ENCODE results near the gene TOR1B. TPM values are rescaled to one million over a fixed set of nuclear protein-coding genes. Genes with fewer than 3 reads are reported as not detected.
"Not testable (repeated sequence)": the region's sequence is repeated elsewhere in the genome, so short reads cannot be mapped to it uniquely, and the experiment has no call there.

Gene TOR1B
- total RNA-seq, 2 donors from 2014 or later = 19.9 to 32.0 TPM

- no peaks in the 10 kb centered on the region for H3K36me3 Mint-ChIP-seq (ENCODE audit: insufficient read depth in 2 of 2)
- H3K27me3 Mint-ChIP-seq (ENCODE audit: low read depth) = no peaks in the 10 kb centered on the region
- H3K27ac Mint-ChIP-seq = no peak overlapping the region
- no peaks in the 10 kb centered on the region for H3K4me1 Mint-ChIP-seq (ENCODE audit: low read depth)
- H3K9me3 Mint-ChIP-seq = no peaks in the 10 kb centered on the region
- ATAC-seq (replicated peaks in 1 of 2) = no peak
- DNase-seq = no peak
- H3K4me3 Mint-ChIP-seq = no peak overlapping the region
These were observed 37.1 kb upstream of the TOR1B start for GRCh38 chr9:129765764-129766317.

GRCh38 chr9:129768486-129768885 is 34.5 kb upstream of the TOR1B start:
- Mint-ChIP-seq H3K4me3 (no peak overlapping the region), H3K4me1 (ENCODE audit: low read depth) (no peaks in the 10 kb centered on the region), H3K36me3 (ENCODE audit: insufficient read depth in 2 of 2) (no peaks in the 10 kb centered on the region), H3K27ac (no peak overlapping the region), H3K27me3 (ENCODE audit: low read depth) (no peaks in the 10 kb centered on the region), H3K9me3 (no peaks in the 10 kb centered on the region)
- no peak for DNase-seq
- no peak for ATAC-seq (replicated peaks in 1 of 2)

GRCh38 chr9:129769669-129770068 is 33.3 kb upstream of the TOR1B start:
- ATAC-seq (replicated peaks in 1 of 2) (no peak), DNase-seq (no peak)
- no peak overlapping the region for H3K27ac Mint-ChIP-seq
- H3K27me3 Mint-ChIP-seq (ENCODE audit: low read depth) = no peaks in the 10 kb centered on the region
- H3K4me3 Mint-ChIP-seq = no peak overlapping the region
- no peaks in the 10 kb centered on the region for H3K4me1 Mint-ChIP-seq (ENCODE audit: low read depth)
- no peaks in the 10 kb centered on the region for H3K9me3 Mint-ChIP-seq
- H3K36me3 Mint-ChIP-seq (ENCODE audit: insufficient read depth in 2 of 2) = no peaks in the 10 kb centered on the region

GRCh38 chr9:129770741-129771140 is 32.2 kb upstream of the TOR1B start:
- DNase-seq (no peak), ATAC-seq (replicated peaks in 1 of 2) (no peak)
- Mint-ChIP-seq H3K4me3 (no peak overlapping the region), H3K4me1 (ENCODE audit: low read depth) (no peaks in the 10 kb centered on the region), H3K36me3 (ENCODE audit: insufficient read depth in 2 of 2) (no peaks in the 10 kb centered on the region), H3K9me3 (no peaks in the 10 kb centered on the region), H3K27me3 (ENCODE audit: low read depth) (no peaks in the 10 kb centered on the region), H3K27ac (no peak overlapping the region)

GRCh38 chr9:129773262-129774048 is 29.5 kb upstream of the TOR1B start:
- Mint-ChIP-seq H3K4me1 (ENCODE audit: low read depth) (peaks cover 20% of the 10 kb centered on the region), H3K36me3 (ENCODE audit: insufficient read depth in 2 of 2) (no peaks in the 10 kb centered on the region), H3K27ac (no peak overlapping the region), H3K27me3 (ENCODE audit: low read depth) (peaks cover 14% of the 10 kb centered on the region), H3K9me3 (no peaks in the 10 kb centered on the region), H3K4me3 (no peak overlapping the region)
- ATAC-seq (replicated peaks in 1 of 2) (no peak), DNase-seq (no peak)

- Mint-ChIP-seq H3K27me3 (ENCODE audit: low read depth) (peaks cover 22% of the 10 kb centered on the region), H3K27ac (no peak overlapping the region), H3K36me3 (ENCODE audit: insufficient read depth in 2 of 2) (no peaks in the 10 kb centered on the region), H3K4me1 (ENCODE audit: low read depth) (peaks cover 20% of the 10 kb centered on the region), H3K4me3 (no peak overlapping the region), H3K9me3 (no peaks in the 10 kb centered on the region)
- ATAC-seq (replicated peaks in 1 of 2) = no peak
- no peak for DNase-seq
These were observed 28.1 kb upstream of the TOR1B start for GRCh38 chr9:129774791-129775447.

GRCh38 chr9:129775448-129775798 is 27.6 kb upstream of the TOR1B start:
- Mint-ChIP-seq H3K4me1 (ENCODE audit: low read depth) (peaks cover 20% of the 10 kb centered on the region), H3K9me3 (no peaks in the 10 kb centered on the region), H3K27ac (no peak overlapping the region), H3K36me3 (ENCODE audit: insufficient read depth in 2 of 2) (no peaks in the 10 kb centered on the region), H3K4me3 (no peak overlapping the region), H3K27me3 (ENCODE audit: low read depth) (peaks cover 22% of the 10 kb centered on the region)
- DNase-seq (no peak), ATAC-seq (replicated peaks in 1 of 2) (no peak)

GRCh38 chr9:129776096-129776495 is 26.9 kb upstream of the TOR1B start:
- not testable (repeated sequence) for H3K36me3 Mint-ChIP-seq (ENCODE audit: insufficient read depth in 2 of 2); H3K4me3 Mint-ChIP-seq; H3K9me3 Mint-ChIP-seq; H3K27ac Mint-ChIP-seq; DNase-seq; ATAC-seq (replicated peaks in 1 of 2)
- Mint-ChIP-seq H3K27me3 (ENCODE audit: low read depth) (peaks cover 22% of the 10 kb centered on the region), H3K4me1 (ENCODE audit: low read depth) (peaks cover 20% of the 10 kb centered on the region)

- DNase-seq = no peak
- no peak for ATAC-seq (replicated peaks in 1 of 2)
- H3K27ac Mint-ChIP-seq = no peak overlapping the region
- peaks cover 22% of the 10 kb centered on the region for H3K27me3 Mint-ChIP-seq (ENCODE audit: low read depth)
- no peaks in the 10 kb centered on the region for H3K36me3 Mint-ChIP-seq (ENCODE audit: insufficient read depth in 2 of 2)
- H3K4me1 Mint-ChIP-seq (ENCODE audit: low read depth) = peaks cover 20% of the 10 kb centered on the region
- H3K9me3 Mint-ChIP-seq = no peaks in the 10 kb centered on the region
- H3K4me3 Mint-ChIP-seq = no peak overlapping the region
These were observed 26.4 kb upstream of the TOR1B start for GRCh38 chr9:129776566-129776937.

- peak overlapping the region; percentile 67 to 81 for H3K4me3 Mint-ChIP-seq
These were observed 25.8 kb upstream of the TOR1B start for GRCh38 chr9:129776938-129777768.

GRCh38 chr9:129777769-129778130 is 25.2 kb upstream of the TOR1B start:
- Mint-ChIP-seq H3K36me3 (ENCODE audit: insufficient read depth in 2 of 2) (no peaks in the 10 kb centered on the region), H3K9me3 (no peaks in the 10 kb centered on the region), H3K27me3 (ENCODE audit: low read depth) (peaks cover 22% of the 10 kb centered on the region), H3K27ac (no peak overlapping the region), H3K4me3 (peak overlapping the region; percentile 67 to 81), H3K4me1 (ENCODE audit: low read depth) (peaks cover 20% of the 10 kb centered on the region)
- ATAC-seq (replicated peaks in 1 of 2) (peak in 1 of 2 donors; percentile 10), DNase-seq (no peak)

More at GRCh38 chr9:129776938-129777768, 25.8 kb upstream of the TOR1B start:
- Mint-ChIP-seq H3K36me3 (ENCODE audit: insufficient read depth in 2 of 2) (no peaks in the 10 kb centered on the region), H3K9me3 (no peaks in the 10 kb centered on the region), H3K27me3 (ENCODE audit: low read depth) (peaks cover 22% of the 10 kb centered on the region), H3K4me1 (ENCODE audit: low read depth) (peaks cover 20% of the 10 kb centered on the region), H3K27ac (no peak overlapping the region)
- DNase-seq (peak; percentile 66 to 72), ATAC-seq (replicated peaks in 1 of 2) (peak; percentile 88 to 93)

- Mint-ChIP-seq H3K36me3 (ENCODE audit: insufficient read depth in 2 of 2) (no peaks in the 10 kb centered on the region), H3K27me3 (ENCODE audit: low read depth) (peaks cover 22% of the 10 kb centered on the region), H3K9me3 (no peaks in the 10 kb centered on the region), H3K27ac (no peak overlapping the region), H3K4me1 (ENCODE audit: low read depth) (peaks cover 20% of the 10 kb centered on the region), H3K4me3 (no peak overlapping the region)
- ATAC-seq (replicated peaks in 1 of 2) = no peak
- no peak for DNase-seq
These were observed 24.5 kb upstream of the TOR1B start for GRCh38 chr9:129778469-129778868.
